GM18520 (cell line): ENCODE results near the gene ADAM11.

Source experiments
- ATAC-seq: cut with Tn5 transposase; IDR thresholded peaks from one replicate; pipeline ENCODE4 v1.9.1; 2021; ENCODE audit not compliant: unreplicated experiment

Gene ADAM11

DNA sequence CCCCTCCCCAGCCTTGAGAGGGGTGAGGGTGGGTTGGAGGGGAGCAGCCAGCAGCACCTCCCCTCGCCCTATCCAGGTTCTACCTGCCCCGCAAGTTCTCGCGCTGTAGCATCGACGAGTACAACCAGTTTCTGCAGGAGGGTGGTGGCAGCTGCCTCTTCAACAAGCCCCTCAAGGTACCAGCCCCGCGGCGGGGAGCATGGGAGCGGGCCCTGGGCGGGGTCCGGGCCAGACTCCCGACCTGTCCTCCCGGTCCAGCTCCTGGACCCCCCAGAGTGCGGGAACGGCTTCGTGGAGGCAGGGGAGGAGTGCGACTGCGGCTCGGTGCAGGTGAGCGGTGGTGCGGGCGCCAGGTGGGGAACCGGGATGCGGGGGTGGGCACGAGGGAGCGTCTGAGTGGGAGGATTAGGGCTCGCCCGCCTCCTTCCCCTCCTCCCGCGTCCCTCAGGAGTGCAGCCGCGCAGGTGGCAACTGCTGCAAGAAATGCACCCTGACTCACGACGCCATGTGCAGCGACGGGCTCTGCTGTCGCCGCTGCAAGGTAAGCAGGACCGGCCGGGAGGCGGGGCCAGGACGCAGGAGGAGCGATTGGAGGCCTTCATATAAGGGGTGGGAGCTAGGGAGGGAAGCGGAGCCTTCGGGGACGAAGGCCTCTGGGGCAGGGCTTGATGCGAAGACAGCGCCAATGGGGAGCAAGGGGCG lies 16.5 kb downstream of the ADAM11 start:
- peak; percentile 81 for ATAC-seq

DNA sequence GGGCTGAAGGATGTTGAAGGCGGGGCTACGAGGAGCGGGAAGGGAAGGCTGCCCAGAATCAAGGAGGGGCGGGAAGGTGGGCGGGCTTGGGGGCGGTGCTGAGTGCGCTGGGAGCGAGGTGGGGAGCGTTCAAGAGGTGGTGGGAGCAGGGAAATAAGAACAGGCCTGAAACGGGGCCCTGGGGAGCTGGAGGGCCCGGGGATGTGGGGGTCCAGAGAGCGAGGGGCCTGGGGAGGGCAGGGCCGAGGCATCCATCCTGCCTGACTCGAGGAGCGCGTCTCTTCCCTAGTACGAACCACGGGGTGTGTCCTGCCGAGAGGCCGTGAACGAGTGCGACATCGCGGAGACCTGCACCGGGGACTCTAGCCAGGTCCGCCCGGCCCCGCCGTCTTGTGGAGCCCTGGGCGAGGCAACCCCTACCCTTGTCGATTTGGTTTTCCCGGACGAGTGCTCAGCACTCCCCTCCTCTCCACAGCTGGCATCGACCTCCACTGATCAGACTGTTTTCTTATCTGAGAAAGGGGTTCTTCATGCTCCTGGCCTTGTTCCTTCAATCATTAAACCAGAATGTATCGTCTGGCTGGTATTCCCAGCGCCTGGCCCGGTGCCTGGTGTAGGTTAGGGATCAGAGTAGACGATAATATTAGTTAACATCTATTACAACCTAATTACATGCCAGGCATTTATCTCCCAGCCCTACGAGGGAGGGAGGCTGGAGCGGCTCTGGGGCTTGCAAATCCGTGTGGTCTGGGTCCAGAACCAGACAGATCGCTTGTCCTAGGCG lies 17.2 kb downstream of the ADAM11 start:
- ATAC-seq: no peak

DNA sequence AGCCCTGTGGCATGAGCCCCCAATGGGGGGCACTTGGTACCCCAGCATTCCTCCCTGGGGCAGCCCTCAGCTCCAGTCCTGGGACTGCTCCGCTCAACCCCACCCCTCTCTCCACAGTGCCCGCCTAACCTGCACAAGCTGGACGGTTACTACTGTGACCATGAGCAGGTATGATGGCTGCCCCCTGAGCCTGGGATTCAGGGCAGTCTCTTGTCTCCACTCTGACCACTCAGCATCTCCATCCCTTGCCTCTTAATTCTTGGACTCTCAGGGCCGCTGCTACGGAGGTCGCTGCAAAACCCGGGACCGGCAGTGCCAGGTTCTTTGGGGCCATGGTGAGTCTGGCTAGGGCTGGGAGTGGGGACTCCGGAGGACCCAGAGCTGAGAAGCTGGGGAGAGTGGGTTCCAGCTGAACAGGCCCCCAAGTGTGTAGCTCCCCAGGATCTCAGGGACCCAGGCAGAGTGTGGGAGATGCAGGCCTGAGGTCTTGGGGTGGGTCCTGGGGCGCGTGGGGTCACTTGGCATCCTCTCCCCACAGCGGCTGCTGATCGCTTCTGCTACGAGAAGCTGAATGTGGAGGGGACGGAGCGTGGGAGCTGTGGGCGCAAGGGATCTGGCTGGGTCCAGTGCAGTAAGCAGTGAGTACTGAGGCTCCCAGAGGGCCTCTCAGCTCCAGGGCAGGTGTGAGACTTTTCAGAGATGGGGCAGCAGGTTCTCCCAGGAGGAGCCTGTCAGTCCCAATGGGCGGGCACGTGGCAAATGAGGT lies 18.0 kb downstream of the ADAM11 start:
- ATAC-seq: no peak

DNA sequence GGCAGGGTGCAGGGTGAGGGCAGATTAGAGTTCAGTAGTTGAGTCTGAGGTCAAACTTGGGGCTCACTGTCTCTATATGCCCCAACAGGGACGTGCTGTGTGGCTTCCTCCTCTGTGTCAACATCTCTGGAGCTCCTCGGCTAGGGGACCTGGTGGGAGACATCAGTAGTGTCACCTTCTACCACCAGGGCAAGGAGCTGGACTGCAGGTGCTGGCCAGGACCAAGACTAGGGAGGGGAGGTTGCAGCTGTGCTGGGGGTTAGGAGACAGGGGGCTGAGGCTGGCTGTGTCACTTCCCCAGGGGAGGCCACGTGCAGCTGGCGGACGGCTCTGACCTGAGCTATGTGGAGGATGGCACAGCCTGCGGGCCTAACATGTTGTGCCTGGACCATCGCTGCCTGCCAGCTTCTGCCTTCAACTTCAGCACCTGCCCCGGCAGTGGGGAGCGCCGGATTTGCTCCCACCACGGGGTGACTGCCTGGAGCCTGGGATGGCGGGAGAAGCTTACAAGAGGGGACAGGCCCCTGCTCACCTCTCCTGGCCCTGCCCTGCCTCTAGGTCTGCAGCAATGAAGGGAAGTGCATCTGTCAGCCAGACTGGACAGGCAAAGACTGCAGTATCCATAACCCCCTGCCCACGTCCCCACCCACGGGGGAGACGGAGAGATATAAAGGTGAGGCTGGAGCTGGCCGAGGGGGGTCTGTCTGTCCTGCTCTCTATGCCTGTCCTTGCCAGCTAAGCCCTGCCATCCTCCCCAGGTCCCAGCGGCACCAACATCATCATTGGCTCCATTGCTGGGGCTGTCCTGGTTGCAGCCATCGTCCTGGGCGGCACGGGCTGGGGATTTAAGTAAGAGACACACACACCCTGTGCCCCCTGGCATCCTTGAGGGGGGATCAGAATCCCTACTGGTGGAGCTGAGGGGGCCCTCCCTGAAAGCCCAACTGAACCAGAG lies 18.9 kb downstream of the ADAM11 start:
- ATAC-seq: no peak

DNA sequence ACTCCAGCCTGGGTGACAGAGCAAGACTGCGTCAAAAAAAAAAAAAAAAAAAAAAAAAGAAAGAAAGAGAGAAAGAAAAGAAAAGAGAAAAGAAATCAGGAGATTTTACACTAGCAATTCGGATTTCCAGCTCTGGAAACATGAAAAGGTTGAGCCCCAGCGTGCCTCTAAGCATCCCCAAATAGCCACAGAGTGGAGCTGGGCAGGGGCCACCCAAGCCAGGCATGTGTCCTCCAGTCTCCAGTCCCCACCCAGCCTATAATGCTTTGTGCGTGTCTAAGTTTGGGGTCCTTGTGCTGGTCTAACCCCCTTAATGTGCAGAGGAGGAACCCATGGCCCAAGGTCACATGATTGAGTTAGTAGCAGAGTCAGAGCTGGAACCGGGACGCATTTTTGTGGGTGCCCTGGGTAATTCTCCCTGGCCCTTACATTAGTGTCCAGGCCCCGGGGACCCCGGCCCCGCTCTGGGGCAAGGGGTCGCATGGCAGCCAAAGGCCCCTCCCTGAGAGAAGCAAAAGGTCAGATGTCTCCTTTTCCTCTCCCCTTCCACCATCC lies 19.9 kb downstream of the ADAM11 start:
- no peak for ATAC-seq

DNA sequence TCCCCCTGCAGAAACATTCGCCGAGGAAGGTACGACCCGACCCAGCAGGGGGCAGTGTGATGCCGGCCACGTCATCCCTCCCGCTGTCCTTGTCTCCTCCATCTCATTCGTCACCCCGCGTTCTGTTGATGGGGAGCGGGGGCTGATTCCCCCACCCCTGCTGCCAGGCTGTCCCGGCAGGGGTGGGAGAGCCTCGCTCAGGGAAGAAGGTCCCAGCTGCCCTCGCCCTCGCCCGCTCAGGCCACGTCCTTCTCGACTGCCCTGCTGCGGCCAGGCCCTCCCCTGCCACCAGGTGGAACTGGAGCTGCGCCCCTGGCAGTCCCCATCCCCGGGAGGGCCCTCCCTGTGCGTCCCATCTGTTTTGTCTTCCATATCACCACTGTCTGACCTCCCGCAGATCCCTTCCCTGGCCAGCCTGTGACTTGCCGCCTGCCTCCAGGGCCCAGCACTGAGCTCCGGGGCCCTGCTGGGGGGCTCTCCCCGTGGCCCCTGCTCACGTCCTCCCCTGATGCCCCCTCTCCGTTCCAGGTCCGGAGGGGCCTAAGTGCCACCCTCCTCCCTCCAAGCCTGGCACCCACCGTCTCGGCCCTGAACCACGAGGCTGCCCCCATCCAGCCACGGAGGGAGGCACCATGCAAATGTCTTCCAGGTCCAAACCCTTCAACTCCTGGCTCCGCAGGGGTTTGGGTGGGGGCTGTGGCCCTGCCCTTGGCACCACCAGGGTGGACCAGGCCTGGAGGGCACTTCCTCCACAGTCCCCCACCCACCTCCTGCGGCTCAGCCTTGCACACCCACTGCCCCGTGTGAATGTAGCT lies 20.6 kb downstream of the ADAM11 start:
- no peak for ATAC-seq

DNA sequence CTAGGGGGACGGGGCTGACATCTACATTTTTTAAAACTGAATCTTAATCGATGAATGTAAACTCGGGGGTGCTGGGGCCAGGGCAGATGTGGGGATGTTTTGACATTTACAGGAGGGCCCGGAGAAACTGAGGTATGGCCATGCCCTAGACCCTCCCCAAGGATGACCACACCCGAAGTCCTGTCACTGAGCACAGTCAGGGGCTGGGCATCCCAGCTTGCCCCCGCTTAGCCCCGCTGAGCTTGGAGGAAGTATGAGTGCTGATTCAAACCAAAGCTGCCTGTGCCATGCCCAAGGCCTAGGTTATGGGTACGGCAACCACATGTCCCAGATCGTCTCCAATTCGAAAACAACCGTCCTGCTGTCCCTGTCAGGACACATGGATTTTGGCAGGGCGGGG lies 21.4 kb downstream of the ADAM11 start:
- ATAC-seq: no peak

DNA sequence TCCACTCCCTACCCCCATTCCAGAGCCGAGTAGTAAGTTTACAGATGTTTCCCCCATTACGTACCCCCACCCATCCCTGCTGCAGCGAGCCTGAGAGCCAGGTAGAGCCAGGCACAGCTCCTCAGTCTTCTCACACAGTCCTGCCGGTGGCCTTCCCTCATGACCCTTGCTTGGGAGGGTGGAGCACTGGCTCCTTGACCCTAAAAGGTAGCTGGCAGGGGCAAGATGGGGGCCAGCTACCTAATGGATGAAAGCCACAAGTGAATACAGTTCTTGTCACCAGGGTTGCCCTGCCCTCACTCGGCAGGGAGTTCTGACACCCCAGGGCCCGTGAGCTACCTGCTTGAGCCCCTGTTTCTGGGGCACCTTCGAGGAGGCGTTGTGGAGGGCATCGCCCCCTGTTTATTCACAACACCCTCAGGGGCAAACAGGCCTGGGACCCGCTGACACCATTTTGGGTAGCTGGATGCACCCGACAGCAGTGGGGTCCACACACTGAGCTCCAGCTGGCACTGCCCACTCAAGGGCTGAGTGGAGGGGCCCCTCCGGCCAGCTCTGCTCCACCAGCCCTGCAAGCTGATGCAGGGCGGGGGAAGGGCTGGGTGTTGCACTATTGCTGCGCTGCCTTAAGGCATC lies 22.2 kb downstream of the ADAM11 start:
- no peak for ATAC-seq

DNA sequence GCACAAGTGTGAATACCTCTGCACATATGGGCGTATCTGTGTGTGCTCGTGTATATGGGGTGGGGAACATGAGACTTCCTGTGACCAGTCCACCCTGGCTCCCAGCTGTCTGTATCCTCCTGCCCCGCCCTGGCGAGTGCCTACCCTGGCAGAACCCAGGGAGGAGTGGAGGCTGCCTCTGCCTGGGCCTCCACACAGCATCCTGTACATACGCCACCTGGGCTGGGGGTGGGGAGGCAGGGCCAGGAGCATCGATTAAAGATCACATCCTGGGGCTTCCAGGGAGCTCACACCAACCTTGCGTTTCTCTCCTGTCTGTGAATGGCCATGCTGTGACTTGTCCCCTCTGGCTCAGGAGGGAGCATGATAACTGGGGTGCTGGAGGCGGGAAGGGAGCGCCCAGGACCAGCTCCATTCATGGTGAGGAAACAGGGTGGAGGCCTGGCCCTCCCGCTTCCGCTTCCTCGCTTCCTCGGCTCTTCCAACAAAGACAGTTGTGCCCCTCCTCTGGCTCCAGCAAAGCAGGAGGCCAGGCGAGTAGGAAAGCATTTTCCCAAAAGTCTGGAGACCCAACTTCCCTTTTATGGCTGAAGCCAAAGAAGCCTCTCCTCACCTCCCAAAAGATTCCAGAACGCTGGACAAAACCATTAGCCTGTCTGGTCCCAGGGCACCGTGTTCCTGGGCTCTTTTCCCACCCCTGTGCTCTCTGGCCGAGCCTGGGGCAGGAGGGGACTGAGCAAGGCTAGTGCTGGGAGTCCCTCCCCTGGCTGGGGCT lies 22.9 kb downstream of the ADAM11 start:
- ATAC-seq: no peak

DNA sequence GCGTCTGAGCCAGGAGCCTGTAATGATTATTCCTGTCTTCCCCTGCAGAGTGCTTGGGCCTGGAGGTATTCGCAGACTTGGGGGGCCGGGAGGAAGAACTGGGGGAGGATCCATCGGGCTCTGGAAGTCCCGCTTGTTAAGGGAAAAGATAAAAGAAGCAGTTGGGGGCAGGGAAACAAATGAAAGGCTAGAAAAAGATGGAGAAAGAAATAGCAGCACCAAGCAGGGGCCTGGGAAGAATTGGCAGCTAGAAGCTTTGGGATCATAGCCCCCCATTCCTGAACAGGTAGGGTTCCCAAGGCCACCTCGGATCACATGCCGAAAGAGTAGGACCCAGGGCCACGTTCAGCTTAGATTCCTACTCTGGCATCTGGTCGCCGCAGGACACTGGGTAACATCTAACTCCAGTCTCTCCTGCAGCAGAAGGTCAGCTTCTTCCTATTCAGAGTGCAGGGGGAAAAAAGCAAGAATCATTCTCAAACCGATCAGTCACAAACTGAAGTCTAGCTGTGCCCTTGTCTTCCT lies 23.6 kb downstream of the ADAM11 start:
- no peak for ATAC-seq

DNA sequence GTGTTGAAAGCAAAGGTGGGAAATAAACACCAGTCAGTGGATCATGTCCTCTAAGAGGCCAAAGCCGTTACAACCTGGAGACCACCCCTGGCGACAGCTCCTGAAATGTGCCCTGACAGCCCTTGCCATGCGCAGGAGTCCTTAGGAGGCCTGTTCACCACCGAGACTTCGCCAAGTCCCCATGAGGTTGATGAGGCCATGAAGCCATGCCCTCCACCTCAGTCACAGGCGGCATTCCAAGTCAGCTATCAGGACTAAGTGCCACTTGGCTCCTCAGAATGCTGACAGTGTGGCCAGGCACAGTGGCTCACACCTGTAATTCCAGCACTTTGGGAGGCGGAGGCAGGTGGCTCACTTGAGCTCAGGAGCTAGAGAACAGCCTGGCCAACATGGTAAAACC lies 27.1 kb downstream of the ADAM11 start:
- ATAC-seq: no peak

DNA sequence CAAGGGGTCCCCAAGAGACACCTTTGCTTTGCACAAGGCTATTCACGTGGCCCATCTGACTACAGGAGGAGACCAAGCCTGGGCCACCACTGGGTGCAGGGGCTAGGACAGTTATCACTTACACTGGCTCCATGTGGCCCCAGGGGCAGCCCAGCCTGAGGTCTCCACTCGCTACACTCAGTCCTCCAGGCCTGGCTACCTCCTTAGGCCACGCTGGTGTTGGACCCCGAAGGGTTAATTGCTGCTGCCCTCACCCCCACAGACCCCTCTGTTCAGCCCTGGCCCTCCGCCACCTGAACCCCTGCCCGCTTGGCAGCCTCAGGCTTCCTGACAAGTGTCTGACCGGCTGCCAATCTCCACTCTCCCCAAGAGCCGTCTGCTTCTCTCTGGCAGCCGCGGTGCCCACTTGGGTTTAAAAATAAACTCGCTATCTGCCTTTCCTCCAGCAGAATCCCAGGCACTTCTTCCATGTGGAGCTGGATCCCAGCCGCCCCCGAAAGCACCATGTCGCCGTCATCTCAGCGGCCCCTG lies 27.8 kb downstream of the ADAM11 start:
- ATAC-seq: no peak

DNA sequence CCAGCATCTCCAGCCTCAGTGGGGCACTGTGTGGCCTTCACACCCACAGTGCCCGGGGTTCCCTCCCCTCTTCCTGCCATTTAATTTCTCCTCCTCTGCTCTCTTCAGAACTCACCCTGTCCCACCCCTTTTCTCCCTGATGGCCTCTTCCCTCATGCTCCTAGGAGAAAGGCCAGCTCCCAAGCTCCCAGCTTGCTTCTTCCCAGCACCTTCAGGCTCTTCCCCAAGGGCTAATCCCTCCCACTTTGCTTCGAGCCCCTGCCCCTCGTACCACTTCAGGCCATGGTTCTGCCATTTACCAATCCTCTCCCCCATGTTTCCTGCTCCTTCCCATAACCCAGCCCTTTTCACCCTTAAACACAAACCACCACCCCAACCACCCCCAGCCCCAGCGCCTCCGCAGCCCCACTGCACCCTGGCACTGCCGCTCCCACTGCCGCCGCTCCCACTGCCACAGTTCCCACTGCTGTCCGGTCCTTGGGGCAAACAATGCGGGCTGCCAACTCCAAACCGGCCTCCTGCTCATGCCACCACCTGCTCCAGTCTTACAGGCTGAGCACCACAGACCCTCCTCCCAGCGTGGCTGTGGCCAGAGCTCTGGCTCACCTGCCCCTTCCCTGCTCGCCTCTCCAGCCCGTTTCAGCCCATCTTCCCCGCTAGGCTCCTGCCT lies 28.6 kb downstream of the ADAM11 start:
- no peak for ATAC-seq

DNA sequence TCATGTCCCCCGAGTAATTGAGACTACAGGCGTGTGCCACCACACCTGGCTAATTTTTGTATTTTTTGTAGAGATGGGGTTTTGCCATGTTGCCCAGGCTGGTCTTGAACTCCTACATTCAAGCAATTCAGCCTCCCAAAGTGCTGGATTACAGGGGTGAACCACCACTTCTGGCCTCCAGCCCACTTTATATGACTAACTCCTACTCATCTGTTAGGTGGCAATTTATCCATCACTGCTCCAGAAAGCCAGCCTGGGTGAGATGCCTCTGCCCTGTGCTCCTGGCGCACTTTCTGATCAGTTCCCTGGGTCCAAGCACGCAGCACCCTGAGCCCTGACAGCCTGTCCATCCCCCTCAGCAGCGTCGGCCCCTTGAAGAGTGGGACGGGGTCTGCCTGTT lies 29.4 kb downstream of the ADAM11 start:
- ATAC-seq: no peak

DNA sequence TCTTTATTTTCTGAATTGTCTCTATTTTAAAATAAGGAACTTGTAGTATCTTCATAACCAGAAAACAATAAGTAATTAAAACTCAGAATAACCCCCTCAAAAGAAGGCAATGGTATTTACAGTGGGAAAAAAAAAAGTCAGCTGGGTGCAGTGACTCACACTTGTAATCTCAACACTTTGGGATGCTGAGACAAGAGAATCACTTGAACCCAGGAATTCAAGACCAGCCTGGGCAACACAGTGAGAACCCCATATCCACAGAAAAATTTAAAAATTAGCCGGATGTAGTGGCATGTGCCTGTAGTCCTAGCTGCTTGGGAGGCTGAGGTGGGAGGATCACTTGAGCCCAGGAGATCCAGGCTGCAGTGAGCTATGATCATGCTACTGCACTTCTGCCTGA lies 33.5 kb downstream of the ADAM11 start:
- no peak for ATAC-seq

DNA sequence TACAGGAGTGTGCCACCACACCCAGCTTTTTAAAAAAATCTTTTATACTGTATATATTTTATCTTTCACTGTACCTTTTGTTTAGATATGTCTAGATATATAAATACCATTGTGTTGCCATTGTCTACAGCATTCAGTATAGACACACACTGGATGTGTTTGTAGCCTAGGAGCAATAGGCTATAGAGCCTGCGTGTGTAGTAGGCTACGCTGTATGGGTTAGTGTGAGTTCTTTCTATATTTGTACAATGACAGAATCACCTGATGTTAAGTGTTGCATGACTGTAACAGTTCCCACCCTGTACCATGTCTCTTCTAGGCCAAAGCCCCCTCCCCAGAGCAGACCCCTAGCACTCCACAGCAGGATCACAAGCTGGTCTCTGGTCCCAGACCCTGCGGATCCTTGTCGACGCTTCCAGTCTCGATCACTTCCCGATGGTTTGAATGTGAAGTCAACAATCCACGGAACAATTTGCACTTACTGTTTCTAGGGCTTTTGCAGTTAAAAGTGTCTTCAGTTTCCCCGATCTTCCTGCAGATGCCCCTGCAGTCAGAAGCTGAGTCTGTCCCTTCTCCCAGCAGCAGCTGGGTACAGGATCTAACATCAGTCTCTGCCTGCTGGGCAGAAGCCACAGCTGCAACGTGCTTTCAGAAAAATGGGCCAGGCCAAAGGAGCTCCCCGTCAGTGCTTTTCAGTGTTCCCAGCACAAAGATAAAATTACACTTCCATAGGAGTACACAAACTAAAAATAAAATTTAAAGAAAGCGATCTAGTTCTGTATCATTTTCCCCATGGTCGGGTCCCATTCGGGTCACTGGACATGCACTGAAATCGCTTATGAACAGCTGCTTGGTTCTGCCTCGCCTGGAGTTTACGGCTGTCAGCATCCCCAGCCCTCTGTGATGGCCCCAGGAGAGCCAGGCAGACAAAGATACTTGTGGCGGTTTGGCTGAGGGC lies 35.4 kb downstream of the ADAM11 start:
- ATAC-seq: no peak
